Pancreas (tissue), 10 donors: ENCODE data around the gene DNAJA3. TPM values are rescaled to one million over a fixed set of nuclear protein-coding genes. Genes with fewer than 3 reads are reported as not detected.

ENCODE experiments used
- ATAC-seq, 4 donors: fragments of 200-7000 bp; cut with Tn5 transposase; one replicate each; pipeline versions ENCODE4 v1.8.0 to v1.9.1; 2020; ENCODE audit warnings: mild to moderate bottlenecking in 4 of 4, moderate library complexity in 4 of 4
- DNase-seq, 6 donors: peaks; one replicate each; pipeline ENCODE4 v3.0.0-alpha.2; 2020
- FAIRE-seq: peaks from 2 replicates; lab custom pipeline; 2012; peaks lifted over from hg19 to GRCh38; lab: Jason Lieb, UNC
- H3K27ac ChIP-seq, 4 donors: fragments of 200-600 bp; sonication (generic); 1 replicate in 3 of 4; 2 replicates in 1 of 4; pipeline versions ENCODE4 v1.5.0 to v1.8.0; 2020
- H3K27me3 ChIP-seq, 4 donors: fragments of 200-600 bp; one replicate each; pipeline ENCODE4 v1.8.0; 2021
- H3K36me3 ChIP-seq, 3 donors: fragments of 200-600 bp; sonication (generic) in 1 of 3; one replicate each; pipeline versions ENCODE4 v1.5.0 to v1.8.0; 2020 to 2021
- H3K4me1 ChIP-seq, 3 donors: fragments of 200-600 bp; one replicate each; pipeline ENCODE4 v1.8.0; 2021
- H3K4me3 ChIP-seq, 4 donors: fragments of 200-600 bp; sonication (generic) in 2 of 4; one replicate each; pipeline versions ENCODE4 v1.5.0 to v1.8.0; 2020 to 2021
- H3K9me3 ChIP-seq, 4 donors: fragments of 200-600 bp; one replicate each; pipeline ENCODE4 v1.8.0; 2021
- CTCF ChIP-seq, 4 donors: fragments of 200-600 bp; sonication (generic) in 3 of 4; IDR thresholded peaks; one replicate each; pipeline versions ENCODE4 v1.5.0 to v1.8.0; 2021; ENCODE audit warnings: antibody characterized with exemption in 4 of 4
- WGBS, 2 donors: extraction: QIAGEN DNeasy Blood & Tissue Kit; methylation state at CpG; one replicate each; pipeline ENCODE4 v1.1.7; 2013; 5-methylcytosine and 5-hydroxymethylcytosine counted together
- intact Hi-C, 3 donors: fragments of 100-400 bp; cut with DNase I; formaldehyde crosslinking; loops; one replicate each; pipeline versions ENCODE4 v1.11.1 to v1.14.2; 2022
- polyA plus RNA-seq, 2 donors: library from polyadenylated mRNA; stranded (reverse); fragments of 200-250 nt; gene quantifications; one replicate each; pipeline ENCODE4 v1.2.3, GENCODE V29; 2013
- total RNA-seq, 6 donors: library from RNA; stranded (reverse); fragmentation: NEBNext Ultra II Directional in 4 of 6; extraction: Animal tissue kit (Norgen Biotek cat#: 25700) in 4 of 6; gene quantifications; one replicate each; pipeline versions ENCODE4 v1.2.1 to v1.2.4, GENCODE V29; 2021 to 2023
- donor health status: healthy with polysubstance abuse.
- donor health status: DM: no; HTN: no; CAD: no; lungs with moderate emphysema.
- donor health status: DM: no; HTN: no; CAD: no.
- donor health status: control.
- donor health status: control.
- donor health status: Bipolar disorder and iron deficiency.
- donor health status: DM: yes; HTN: yes; CAD: no.
- donor health status: DM: no; HTN: no; CAD: no.
- donor health status: DM: no; HTN: no; CAD: no.
- donor health status: DM: yes; HTN: yes; CAD: no.

The DNAJA3 gene
- total and polyA plus RNA-seq, 8 donors, result 20.3 to 33.7 (median 21.5) TPM

GRCh38 chr16:4385066-4385788 is 40.4 kb upstream of the DNAJA3 start:
- Histone ChIP-seq H3K9me3 (no peaks in the 10 kb centered on the region), H3K27me3 (no peaks in the 10 kb centered on the region), H3K36me3 (peaks cover 0 to 20% (median 0%) of the 10 kb centered on the region in 3 donors), H3K4me1 (no peaks in the 10 kb centered on the region), H3K27ac (no peak overlapping the region), H3K4me3 (no peak overlapping the region)
- peak in 2 of 6 donors; percentile 26 to 65 for DNase-seq
- no peak for TF ChIP-seq CTCF (IDR thresholded peaks at IDR 0.05)
- intact Hi-C loops, result no loop called here
- FAIRE-seq, result no peak
- no peak for ATAC-seq
- WGBS, 2 donors, result 83% methylated on average over 20 of the region's 20 CpGs

- whole genome bisulfite sequencing, 2 donors, result 75 to 79% methylated on average over 11 of the region's 11 CpGs
- DNase-seq (peak in 2 of 6 donors; percentile 33 to 62), ATAC-seq (no peak), FAIRE-seq (no peak)
- no peaks in the 10 kb centered on the region for H3K4me1 ChIP-seq
- TF ChIP-seq CTCF (IDR thresholded peaks at IDR 0.05), result no peak
- no peak overlapping the region for H3K27ac ChIP-seq
- H3K9me3 ChIP-seq, result no peaks in the 10 kb centered on the region
- no peaks in the 10 kb centered on the region for H3K27me3 ChIP-seq
- no peak overlapping the region for H3K4me3 ChIP-seq
- peaks cover 0 to 20% (median 0%) of the 10 kb centered on the region in 3 donors for H3K36me3 ChIP-seq
- intact Hi-C loops, result no loop called here
Observed at GRCh38 chr16:4385789-4386450, 39.7 kb upstream of the DNAJA3 start.

- Histone ChIP-seq H3K4me1 (no peaks in the 10 kb centered on the region), H3K27ac (no peak overlapping the region), H3K4me3 (no peak overlapping the region), H3K36me3 (peaks cover 0 to 20% (median 0%) of the 10 kb centered on the region in 3 donors), H3K9me3 (no peaks in the 10 kb centered on the region), H3K27me3 (no peaks in the 10 kb centered on the region)
- WGBS, 2 donors, result 82 to 83% methylated on average over 8 of the region's 8 CpGs
- intact Hi-C loops, result no loop called here
- TF ChIP-seq CTCF (IDR thresholded peaks at IDR 0.05), result no peak
- peak in 1 of 6 donors; percentile 75 for DNase-seq
- no peak for FAIRE-seq
- peak in 1 of 4 donors; percentile 3 for ATAC-seq
Observed at GRCh38 chr16:4386451-4386805, 39.2 kb upstream of the DNAJA3 start.

GRCh38 chr16:4386951-4387565 is 38.6 kb upstream of the DNAJA3 start:
- no peak for TF ChIP-seq CTCF (IDR thresholded peaks at IDR 0.05)
- ATAC-seq (no peak), DNase-seq (peak in 1 of 6 donors; percentile 22), FAIRE-seq (no peak)
- peaks cover 0 to 19% (median 0%) of the 10 kb centered on the region in 3 donors for H3K36me3 ChIP-seq
- intact Hi-C loops, result no loop called here
- H3K27ac ChIP-seq, result no peak overlapping the region
- no peaks in the 10 kb centered on the region for H3K9me3 ChIP-seq
- H3K4me3 ChIP-seq, result no peak overlapping the region
- 79 to 86% methylated on average over 10 of the region's 10 CpGs for WGBS, 2 donors
- no peaks in the 10 kb centered on the region for H3K27me3 ChIP-seq
- H3K4me1 ChIP-seq, result no peaks in the 10 kb centered on the region
